MM.1S (cell line): ENCODE data around the gene PARVA.

Experiments
- EZH2 ChIP-seq: fragments of 300-600 bp; sonication (generic); optimal IDR thresholded peaks from 2 replicates; pipeline ENCODE3; 2017; ENCODE audit warnings: low read depth, mild to moderate bottlenecking, antibody characterized with exemption, low read length, mixed read lengths
- EZH2phosphoT487 ChIP-seq: fragments of 300-600 bp; sonication (generic); IDR thresholded peaks from 2 replicates; pipeline ENCODE4 v1.6.1; 2018; ENCODE audit warnings: antibody characterized with exemption, low read length
- TF ChIP-seq, protein P1 (sequence below): fragments of 300-600 bp; sonication (generic); IDR thresholded peaks from 2 replicates; pipeline ENCODE4 v1.5.1; 2016; ENCODE audit warnings: antibody characterized with exemption, low read length, mixed read lengths

DNA sequence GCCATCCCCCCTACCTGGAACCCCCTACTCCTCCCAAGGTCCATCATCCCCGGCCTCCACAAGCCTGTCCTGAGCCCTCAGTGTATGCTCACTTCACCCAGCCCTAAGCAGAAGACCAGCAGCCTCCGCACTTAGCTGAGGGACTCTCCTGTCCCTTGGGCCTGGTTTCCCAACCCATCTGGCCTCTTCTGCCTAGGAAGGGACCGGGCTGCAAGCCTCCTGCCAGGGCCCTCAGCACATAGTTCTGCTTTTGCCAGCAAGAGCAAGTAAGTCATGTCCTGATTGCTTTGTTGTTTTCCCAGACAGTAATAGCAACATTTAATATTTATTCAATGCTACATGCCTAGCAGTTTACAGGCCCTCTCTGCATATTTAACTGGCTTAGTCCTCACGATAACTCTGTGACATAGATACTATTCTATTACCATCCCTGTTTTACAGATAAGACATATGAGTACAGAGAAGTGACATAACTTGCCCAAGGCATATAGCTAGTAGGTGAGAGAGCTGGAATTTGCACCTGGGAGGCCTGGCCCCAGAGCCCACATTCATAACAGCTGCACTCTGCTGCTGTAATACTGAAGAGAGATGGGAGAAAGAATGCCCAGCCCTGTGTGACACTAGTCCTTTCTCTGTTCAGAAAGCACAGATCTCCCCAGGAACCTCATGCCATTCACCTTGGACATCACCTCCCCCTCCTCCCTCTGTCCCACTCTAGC lies 139.2 kb downstream of the PARVA start:
- TF ChIP-seq EZH2 (no peak), EZH2phosphoT487 (no peak)
- TF ChIP-seq, protein P1, sequence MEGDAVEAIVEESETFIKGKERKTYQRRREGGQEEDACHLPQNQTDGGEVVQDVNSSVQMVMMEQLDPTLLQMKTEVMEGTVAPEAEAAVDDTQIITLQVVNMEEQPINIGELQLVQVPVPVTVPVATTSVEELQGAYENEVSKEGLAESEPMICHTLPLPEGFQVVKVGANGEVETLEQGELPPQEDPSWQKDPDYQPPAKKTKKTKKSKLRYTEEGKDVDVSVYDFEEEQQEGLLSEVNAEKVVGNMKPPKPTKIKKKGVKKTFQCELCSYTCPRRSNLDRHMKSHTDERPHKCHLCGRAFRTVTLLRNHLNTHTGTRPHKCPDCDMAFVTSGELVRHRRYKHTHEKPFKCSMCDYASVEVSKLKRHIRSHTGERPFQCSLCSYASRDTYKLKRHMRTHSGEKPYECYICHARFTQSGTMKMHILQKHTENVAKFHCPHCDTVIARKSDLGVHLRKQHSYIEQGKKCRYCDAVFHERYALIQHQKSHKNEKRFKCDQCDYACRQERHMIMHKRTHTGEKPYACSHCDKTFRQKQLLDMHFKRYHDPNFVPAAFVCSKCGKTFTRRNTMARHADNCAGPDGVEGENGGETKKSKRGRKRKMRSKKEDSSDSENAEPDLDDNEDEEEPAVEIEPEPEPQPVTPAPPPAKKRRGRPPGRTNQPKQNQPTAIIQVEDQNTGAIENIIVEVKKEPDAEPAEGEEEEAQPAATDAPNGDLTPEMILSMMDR: no peak
